Measurements from ENCODE around the gene GBP1. TPM values are rescaled to one million over a fixed set of nuclear protein-coding genes. Genes with fewer than 3 reads are reported as not detected.

GBP1 gene
- total RNA-seq, 1 donor from 2014 or later, result 30.3 TPM

DNA sequence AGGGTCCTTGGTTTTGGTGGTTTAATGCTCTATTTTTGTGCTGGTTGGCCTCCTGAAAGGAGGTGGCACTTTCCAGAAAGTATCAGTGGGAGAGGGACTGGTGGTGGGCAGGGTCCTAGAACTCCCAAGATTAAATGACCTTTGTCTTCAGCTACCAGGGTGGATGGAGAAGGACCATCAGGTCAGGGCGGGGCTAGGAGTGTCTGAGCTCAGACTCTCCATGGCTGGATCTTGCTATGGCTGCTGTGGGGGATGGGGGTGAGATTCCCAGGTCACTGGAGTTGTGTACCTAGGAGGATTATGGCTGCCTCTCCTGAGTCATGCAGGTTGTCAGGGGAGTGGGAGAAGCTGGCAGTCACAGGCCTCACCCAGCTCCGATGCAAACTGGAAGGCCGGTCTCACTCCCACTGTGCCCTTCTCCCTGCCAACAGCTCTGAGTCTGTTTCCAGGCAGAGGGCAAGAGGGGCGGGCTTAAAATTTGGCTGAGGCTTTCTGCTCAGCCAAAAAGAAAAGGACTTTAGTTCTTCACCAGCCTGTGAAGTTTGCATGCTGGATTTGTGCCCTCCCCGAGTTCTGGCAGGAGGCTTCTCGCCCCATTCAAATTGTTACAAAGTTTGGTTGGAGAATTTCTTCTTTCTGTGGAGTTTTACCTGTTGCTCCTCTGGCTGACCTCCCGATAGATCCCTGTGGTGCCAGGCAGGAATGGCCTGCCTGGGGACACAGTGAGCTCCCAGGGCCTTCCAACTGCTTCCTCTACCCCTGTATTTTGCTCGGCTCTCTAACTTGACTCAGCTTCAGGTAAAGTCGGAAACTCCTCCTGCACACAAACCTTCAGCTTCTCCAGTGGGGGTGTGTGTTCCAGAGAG is 59.5 kb downstream of the GBP1 start:
- no peak for DNase-seq (ENCODE audit: low spot score)

Other genes starting within 250 kb of the GBP1 start
- 23.8 TPM for gene GTF2B, start 173.6 kb downstream of the GBP1 start, total RNA-seq
- 19.1 TPM for gene KYAT3, start 72.6 kb downstream of the GBP1 start, total RNA-seq
- gene RBMXL1, start 72.6 kb downstream of the GBP1 start, total RNA-seq, result 16.7 TPM
- 58.1 TPM for gene GBP3, start 42.3 kb downstream of the GBP1 start, total RNA-seq
- 67.8 TPM for gene GBP2, start 60.9 kb upstream of the GBP1 start, total RNA-seq
- not detected for gene GBP7, start 110.8 kb upstream of the GBP1 start, total RNA-seq
- gene GBP4, start 133.7 kb upstream of the GBP1 start, total RNA-seq, result 4.6 TPM
- gene GBP5, start 207.7 kb upstream of the GBP1 start, total RNA-seq, result 4.2 TPM